Neutrophil (primary cell): Measurements from ENCODE around the gene SRL.

Experiments used
- H3K27ac ChIP-seq: fragments of 200-600 bp; sonication (generic); 2 replicates; pipeline ENCODE4 v1.5.1; 2016; ENCODE audit warnings: mild to moderate bottlenecking, moderate library complexity
- H3K27me3 ChIP-seq: fragments of 200-600 bp; sonication (generic); 2 replicates; pipeline ENCODE4 v1.6.0; 2016; ENCODE audit warnings: mild to moderate bottlenecking
- H3K36me3 ChIP-seq: fragments of 200-600 bp; sonication (generic); 2 replicates; pipeline ENCODE4 v1.5.1; 2017
- H3K4me1 ChIP-seq, 2 experiments: fragments of 200-600 bp in 1 of 2; sonication (generic) in 1 of 2; 1 replicate in 1 of 2; 2 replicates in 1 of 2; pipeline versions ENCODE4 v1.5.1 to v1.6.1; 2013 to 2016; ENCODE audit warnings: low read depth in 1 of 2, low read length in 1 of 2, mild to moderate bottlenecking in 1 of 2, moderate library complexity in 1 of 2; ENCODE audit not compliant: control insufficient read depth in 1 of 2, insufficient read depth in 1 of 2
- H3K4me3 ChIP-seq, 2 experiments: fragments of 200-600 bp in 1 of 2; sonication (generic) in 1 of 2; 1 replicate in 1 of 2; 2 replicates in 1 of 2; pipeline ENCODE4 v1.5.1; 2013 to 2016; ENCODE audit warnings: low read depth in 1 of 2, low read length in 1 of 2, mild to moderate bottlenecking in 1 of 2, moderate library complexity in 1 of 2
- H3K9me3 ChIP-seq: fragments of 200-600 bp; sonication (generic); 2 replicates; pipeline ENCODE4 v1.5.1; 2016
- TF ChIP-seq, protein P1 (sequence below): fragments of 200-600 bp; sonication (generic); IDR thresholded peaks from 2 replicates; pipeline ENCODE4 v1.5.1; 2016; ENCODE audit warnings: antibody characterized with exemption

Gene SRL

DNA sequence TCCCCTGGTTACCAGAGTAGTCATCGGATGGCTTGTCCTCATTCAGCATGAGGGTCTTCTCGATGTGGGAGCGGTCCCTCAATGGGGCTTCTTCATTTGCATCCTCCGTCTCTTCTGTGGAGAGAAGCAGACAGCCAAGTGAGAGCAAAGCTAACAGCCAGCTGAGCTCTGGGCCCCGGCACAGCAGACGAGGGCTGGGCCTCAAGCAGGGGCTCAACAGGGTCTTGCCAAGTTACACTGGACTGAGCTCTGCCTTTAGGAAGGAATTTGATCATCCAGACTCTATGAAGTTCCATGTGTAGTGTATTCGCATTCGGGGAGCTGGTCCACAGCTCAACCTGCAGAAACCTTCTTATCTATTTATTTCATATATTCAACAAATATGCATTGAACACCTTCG, 37.4 kb downstream of the SRL start:
- no peaks in the 10 kb centered on the region for H3K9me3 ChIP-seq
- H3K27ac ChIP-seq = no peak overlapping the region
- no peaks in the 10 kb centered on the region for H3K36me3 ChIP-seq
- TF ChIP-seq, protein P1, sequence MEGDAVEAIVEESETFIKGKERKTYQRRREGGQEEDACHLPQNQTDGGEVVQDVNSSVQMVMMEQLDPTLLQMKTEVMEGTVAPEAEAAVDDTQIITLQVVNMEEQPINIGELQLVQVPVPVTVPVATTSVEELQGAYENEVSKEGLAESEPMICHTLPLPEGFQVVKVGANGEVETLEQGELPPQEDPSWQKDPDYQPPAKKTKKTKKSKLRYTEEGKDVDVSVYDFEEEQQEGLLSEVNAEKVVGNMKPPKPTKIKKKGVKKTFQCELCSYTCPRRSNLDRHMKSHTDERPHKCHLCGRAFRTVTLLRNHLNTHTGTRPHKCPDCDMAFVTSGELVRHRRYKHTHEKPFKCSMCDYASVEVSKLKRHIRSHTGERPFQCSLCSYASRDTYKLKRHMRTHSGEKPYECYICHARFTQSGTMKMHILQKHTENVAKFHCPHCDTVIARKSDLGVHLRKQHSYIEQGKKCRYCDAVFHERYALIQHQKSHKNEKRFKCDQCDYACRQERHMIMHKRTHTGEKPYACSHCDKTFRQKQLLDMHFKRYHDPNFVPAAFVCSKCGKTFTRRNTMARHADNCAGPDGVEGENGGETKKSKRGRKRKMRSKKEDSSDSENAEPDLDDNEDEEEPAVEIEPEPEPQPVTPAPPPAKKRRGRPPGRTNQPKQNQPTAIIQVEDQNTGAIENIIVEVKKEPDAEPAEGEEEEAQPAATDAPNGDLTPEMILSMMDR = no peak
- peaks cover 13 to 14% of the 10 kb centered on the region in 2 experiments for H3K4me1 ChIP-seq
- H3K27me3 ChIP-seq = peaks cover 8% of the 10 kb centered on the region
- H3K4me3 ChIP-seq = no peak overlapping the region

DNA sequence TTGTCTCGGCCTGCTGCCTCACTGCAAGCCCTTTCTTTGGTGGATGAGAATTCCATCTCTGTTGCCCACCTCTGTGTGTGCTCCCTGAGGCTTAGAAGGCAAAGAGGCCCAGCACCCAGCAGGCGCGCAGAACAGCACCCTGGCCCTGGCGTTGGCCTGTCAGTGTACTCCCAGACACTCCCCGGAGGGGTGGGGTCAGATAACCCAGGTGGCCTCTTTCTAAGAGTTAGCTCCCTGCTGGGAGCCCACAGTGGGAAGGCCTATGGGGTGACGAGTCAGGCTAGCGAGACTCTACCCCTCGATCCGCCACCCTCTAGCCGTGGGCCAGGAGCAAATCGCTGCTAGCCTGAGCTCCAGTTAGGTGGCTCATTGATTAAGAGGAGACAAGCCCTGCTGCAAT, 38.1 kb downstream of the SRL start:
- TF ChIP-seq, protein P1 = no peak
- Histone ChIP-seq H3K4me3 (no peak overlapping the region), H3K4me1 (peaks cover 13 to 14% of the 10 kb centered on the region in 2 experiments), H3K27ac (no peak overlapping the region), H3K9me3 (no peaks in the 10 kb centered on the region), H3K36me3 (no peaks in the 10 kb centered on the region), H3K27me3 (peaks cover 6% of the 10 kb centered on the region)

DNA sequence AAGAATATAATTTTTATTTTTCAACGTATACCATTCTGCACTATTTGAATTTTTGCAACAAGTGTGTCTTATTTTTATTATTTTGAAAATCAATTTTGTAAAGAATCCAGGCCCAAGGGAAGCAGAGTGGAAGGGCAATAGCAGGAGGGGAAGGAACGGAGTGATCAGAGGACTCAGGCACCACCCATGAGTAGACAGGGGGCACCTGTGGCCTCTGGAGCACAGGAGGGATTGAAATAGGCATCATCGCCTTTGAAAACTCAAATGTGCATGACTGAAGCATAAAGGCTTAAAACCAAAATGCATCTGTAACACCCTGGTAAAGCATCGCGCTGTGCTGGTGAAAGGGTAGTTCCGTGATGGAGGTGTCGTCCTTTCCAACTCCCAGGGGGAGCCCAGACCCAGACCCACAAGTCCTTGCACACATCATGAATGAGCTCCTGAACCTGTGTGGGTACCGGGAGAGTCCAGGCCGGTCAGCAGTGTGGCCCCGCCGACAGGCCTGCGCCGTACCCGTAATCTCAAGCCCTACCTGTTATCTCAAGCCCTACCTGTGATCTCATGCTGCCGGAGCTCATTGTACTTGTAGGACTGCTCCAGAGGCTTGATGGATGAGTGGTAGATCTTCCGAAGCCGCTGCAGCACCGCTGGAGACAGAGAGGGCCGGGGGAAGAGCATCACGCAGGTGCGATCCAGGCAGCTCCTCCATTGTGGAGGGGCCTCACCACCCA, 39.1 kb downstream of the SRL start:
- peaks cover 13 to 14% of the 10 kb centered on the region in 2 experiments for H3K4me1 ChIP-seq
- no peaks in the 10 kb centered on the region for H3K36me3 ChIP-seq
- H3K4me3 ChIP-seq = no peak overlapping the region
- TF ChIP-seq, protein P1 = no peak
- peaks cover 6% of the 10 kb centered on the region for H3K27me3 ChIP-seq
- no peak overlapping the region for H3K27ac ChIP-seq
- no peaks in the 10 kb centered on the region for H3K9me3 ChIP-seq

DNA sequence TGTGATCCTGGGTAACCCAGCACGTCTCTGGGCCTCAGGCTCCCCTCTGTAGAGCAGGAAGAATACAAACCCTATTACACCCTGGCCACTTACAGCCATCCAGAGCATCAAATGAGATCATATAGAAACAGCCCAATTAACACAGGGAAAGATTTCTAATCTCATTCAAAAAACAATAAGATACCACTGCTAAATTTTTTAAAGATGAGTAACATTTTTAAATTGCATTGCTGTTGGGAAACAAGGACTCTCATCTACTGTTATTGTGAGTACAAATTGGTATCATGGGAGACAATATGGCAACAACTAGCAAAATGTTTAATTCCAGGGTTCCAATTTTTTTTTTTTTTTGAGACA, 41.1 kb downstream of the SRL start:
- Histone ChIP-seq H3K9me3 (no peaks in the 10 kb centered on the region), H3K27ac (no peak overlapping the region), H3K4me3 (no peak overlapping the region), H3K4me1 (no peaks in the 10 kb centered on the region), H3K36me3 (no peaks in the 10 kb centered on the region), H3K27me3 (no peaks in the 10 kb centered on the region)
- TF ChIP-seq, protein P1 = no peak

DNA sequence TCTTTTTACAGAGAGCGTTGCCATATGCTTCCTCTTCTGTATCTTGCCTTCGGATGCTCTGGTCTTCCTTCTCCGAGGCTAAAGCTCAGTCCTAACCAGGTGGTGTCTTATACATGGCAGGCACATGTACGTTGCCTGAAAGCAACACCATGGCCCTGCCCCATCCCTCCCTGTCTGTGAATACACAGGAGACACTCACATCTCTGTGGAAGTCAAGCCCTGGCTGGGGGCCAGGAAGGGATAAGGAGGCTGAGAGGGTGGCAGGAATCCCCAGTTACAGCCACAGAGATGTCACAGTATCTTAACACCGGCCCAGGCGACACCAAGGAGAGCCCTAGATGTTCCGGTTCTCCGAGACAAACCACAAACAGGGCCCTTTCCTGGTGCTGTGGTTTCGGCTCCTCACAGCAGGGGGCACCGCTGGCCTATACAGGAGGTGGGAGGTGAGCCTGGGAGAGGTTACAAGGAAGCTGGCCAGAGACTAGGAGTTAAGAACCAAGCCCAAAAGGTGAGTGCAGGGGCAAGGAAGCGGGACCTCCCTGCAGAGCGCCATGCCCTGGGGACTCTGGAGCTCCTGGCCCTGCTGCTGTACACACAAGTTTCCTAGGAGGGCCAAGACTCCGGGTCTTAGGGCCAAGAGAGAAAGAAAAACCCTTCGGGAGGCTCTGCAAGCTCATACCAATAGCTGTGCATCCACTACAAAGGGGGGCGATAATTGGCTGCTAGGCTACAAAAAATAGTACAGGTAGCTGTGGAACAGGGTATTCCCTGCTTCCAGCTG, 41.7 kb downstream of the SRL start:
- Histone ChIP-seq H3K9me3 (no peaks in the 10 kb centered on the region), H3K27ac (no peak overlapping the region), H3K36me3 (no peaks in the 10 kb centered on the region), H3K27me3 (no peaks in the 10 kb centered on the region), H3K4me1 (peaks cover 3 to 5% of the 10 kb centered on the region in 2 experiments), H3K4me3 (no peak overlapping the region)
- TF ChIP-seq, protein P1 = no peak
